ENCODE results near the gene IP6K3.

The IP6K3 gene

DNA sequence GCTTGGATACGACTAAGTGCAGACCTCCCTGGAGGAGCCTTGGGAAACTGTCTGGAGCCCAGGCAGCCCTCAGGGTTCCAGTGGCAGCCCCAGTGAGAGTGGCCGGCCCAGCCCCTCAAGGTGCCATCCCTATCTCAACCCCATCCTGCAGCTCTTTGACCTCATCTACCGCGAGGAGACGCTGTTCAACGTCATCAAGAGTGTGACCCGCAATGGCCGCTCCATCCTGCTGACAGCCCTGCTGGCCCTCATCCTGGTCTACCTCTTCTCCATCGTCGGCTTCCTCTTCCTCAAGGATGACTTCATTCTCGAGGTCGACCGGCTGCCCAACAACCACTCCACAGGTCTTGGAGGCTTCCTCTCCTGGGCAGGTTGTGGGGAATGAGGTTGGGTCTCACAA is 55.9 kb downstream of the IP6K3 start:
- ATAC-seq (no peak), DNase-seq (no peak)
- peak overlapping the region; percentile 72 to 76 for H3K27ac Mint-ChIP-seq
- H3K27me3 Mint-ChIP-seq: no peaks in the 10 kb centered on the region
- peaks cover 50% of the 10 kb centered on the region for H3K4me1 Mint-ChIP-seq
- H3K4me3 Mint-ChIP-seq: no peak overlapping the region
- no peaks in the 10 kb centered on the region for H3K9me3 Mint-ChIP-seq

- ATAC-seq (no peak), DNase-seq (no peak)
- no peak overlapping the region for H3K27ac Mint-ChIP-seq
- H3K4me1 Mint-ChIP-seq: peaks cover 42% of the 10 kb centered on the region
- no peaks in the 10 kb centered on the region for H3K9me3 Mint-ChIP-seq
- no peaks in the 10 kb centered on the region for H3K27me3 Mint-ChIP-seq
- no peak overlapping the region for H3K4me3 Mint-ChIP-seq
These were observed 56.8 kb downstream of the IP6K3 start for GRCh38 chr6:33689879-33690278.

DNA sequence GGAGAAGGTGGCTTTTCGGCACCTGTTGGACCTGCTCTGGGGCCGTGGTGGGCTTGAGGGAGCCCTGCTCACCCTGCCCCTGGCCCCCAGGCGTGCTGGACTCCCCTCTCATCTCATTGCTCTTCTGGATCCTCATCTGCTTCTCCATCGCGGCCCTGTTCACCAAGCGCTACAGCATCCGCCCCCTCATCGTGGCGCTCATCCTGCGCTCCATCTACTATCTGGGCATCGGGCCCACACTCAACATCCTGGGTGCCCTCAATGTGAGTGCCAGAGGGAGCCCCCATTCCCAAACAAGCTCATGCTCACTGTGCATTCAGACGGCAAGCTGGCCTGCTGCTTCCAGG is 57.6 kb downstream of the IP6K3 start:
- Mint-ChIP-seq H3K27me3 (no peaks in the 10 kb centered on the region), H3K27ac (no peak overlapping the region), H3K4me3 (no peak overlapping the region), H3K4me1 (peaks cover 34% of the 10 kb centered on the region), H3K9me3 (no peaks in the 10 kb centered on the region)
- no peak for ATAC-seq
- no peak for DNase-seq

- ATAC-seq: no peak
- Mint-ChIP-seq H3K4me1 (peaks cover 32% of the 10 kb centered on the region), H3K9me3 (no peaks in the 10 kb centered on the region), H3K27ac (peak overlapping the region in 1 of 2 donors; percentile 43), H3K4me3 (no peak overlapping the region), H3K27me3 (no peaks in the 10 kb centered on the region)
- no peak for DNase-seq
These were observed 58.1 kb downstream of the IP6K3 start for GRCh38 chr6:33688451-33689147.

DNA sequence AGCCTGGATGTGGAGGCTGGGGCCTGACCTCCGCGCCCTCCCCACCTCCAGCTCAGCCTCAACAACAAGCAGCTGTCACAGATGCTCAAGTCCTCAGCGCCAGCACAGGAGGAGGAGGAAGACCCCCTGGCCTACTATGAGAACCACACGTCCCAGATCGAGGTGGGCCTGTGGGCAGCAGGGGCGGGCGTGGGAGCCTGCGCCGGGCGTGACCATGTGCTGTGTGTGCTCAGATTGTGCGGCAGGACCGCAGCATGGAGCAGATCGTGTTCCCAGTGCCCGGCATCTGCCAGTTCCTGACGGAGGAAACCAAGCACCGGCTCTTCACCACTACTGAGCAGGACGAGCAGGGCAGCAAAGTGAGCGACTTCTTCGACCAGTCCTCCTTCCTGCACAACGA is 58.7 kb downstream of the IP6K3 start:
- Mint-ChIP-seq H3K27me3 (no peaks in the 10 kb centered on the region), H3K4me3 (no peak overlapping the region), H3K4me1 (peaks cover 32% of the 10 kb centered on the region), H3K9me3 (no peaks in the 10 kb centered on the region), H3K27ac (no peak overlapping the region)
- ATAC-seq (no peak), DNase-seq (no peak)

- H3K4me3 Mint-ChIP-seq: no peak overlapping the region
- no peak for ATAC-seq
These were observed 59.4 kb downstream of the IP6K3 start for GRCh38 chr6:33686981-33687975.

DNA sequence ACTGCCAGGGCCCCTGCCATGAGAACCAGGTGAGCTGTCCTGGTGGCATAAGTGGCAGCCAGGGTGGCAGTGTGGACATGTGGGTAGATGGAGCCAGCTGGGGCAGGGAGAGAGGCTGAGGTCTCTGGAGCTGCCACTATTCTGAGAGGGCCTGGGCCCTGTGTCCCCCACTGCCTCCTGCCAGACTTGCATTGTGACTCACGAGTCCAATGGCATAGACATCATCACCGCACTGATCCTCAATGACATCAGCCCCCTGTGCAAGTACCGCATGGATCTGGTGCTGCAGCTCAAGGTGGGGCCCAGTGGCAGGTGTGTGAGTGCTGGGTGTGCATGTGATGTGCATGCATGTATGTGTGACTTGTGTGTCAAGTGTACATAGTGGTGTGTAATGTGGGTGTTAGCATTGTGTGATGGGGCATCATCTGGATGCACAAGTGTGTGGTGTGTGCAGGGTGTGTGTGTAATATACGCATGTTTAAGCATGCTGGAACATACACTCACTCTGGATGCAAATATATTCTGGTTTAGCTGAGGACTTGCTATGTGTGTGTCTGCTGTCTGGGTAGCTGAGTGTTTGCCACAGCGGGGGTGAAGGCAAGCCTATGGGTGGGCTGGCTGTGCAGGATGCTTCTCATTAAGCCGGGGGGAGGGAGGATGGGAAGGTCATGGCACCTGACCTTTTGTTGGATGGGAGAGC is 60.3 kb downstream of the IP6K3 start:
- no peak overlapping the region for H3K4me3 Mint-ChIP-seq
- H3K27me3 Mint-ChIP-seq: no peaks in the 10 kb centered on the region
- peaks cover 25% of the 10 kb centered on the region for H3K4me1 Mint-ChIP-seq
- H3K27ac Mint-ChIP-seq: peak overlapping the region; percentile 43 to 46
- H3K9me3 Mint-ChIP-seq: no peaks in the 10 kb centered on the region
- DNase-seq (no peak), ATAC-seq (no peak)

More at GRCh38 chr6:33686981-33687975, 59.4 kb downstream of the IP6K3 start:
- H3K9me3 Mint-ChIP-seq: no peaks in the 10 kb centered on the region
- no peaks in the 10 kb centered on the region for H3K27me3 Mint-ChIP-seq
- peaks cover 32% of the 10 kb centered on the region for H3K4me1 Mint-ChIP-seq
- no peak overlapping the region for H3K27ac Mint-ChIP-seq
- no peak for DNase-seq

DNA sequence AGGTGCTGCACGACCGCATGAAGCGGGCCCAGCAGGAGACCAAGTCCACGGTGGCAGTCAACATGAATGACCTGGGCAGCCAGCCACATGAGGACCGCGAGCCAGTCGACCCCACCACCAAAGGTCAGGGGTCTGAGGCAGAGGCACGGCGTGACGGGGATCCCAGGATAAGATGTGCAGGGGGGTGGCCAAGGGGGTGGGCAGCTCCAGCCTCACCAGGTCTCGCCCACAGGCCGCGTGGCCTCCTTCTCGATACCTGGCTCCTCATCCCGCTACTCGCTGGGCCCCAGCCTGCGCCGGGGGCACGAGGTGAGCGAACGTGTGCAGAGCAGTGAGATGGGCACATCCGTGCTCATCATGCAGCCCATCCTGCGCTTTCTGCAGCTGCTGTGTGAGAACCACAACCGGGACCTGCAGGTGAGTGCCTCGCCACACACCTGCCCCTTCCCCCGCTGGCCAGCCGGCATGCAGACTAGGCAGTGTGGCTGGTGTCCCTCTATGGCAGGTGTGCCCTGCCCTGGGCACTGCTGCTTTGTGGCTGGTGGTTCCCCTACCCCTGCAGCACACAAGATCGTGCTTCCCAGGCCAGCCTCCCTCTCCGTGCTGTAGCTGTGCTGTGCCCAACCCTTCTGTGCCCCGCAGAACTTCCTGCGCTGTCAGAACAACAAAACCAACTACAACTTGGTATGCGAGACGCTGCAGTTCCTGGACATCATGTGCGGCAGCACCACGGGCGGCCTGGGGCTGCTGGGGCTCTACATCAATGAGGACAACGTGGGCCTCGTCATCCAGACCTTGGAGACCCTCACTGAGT is 61.1 kb downstream of the IP6K3 start:
- DNase-seq (no peak), ATAC-seq (no peak)
- no peaks in the 10 kb centered on the region for H3K27me3 Mint-ChIP-seq
- H3K4me3 Mint-ChIP-seq: no peak overlapping the region
- H3K9me3 Mint-ChIP-seq: no peaks in the 10 kb centered on the region
- peaks cover 18% of the 10 kb centered on the region for H3K4me1 Mint-ChIP-seq
- H3K27ac Mint-ChIP-seq: no peak overlapping the region

DNA sequence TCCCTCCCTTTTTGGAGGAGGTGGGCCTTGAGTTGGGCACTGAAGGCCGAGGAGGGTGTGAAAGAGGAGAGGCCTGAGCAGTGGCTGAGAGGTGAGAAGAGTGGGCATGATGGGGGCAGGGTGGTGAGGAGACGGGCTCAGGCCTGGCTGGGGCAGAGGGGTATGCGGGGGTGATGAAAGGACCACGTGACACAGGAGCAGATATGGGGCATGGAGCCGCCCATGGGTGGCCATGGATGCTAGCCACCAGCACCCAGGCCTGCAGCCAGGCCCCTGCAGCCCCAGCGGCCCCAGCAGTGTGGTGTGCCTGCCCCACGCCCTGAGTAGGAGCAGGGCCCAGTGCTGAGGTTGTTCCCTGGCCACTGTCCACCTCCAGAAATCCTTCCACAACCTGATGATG is 61.7 kb downstream of the IP6K3 start:
- H3K4me3 Mint-ChIP-seq: no peak overlapping the region
- H3K27me3 Mint-ChIP-seq: no peaks in the 10 kb centered on the region
- peaks cover 18% of the 10 kb centered on the region for H3K4me1 Mint-ChIP-seq
- ATAC-seq (no peak), DNase-seq (no peak)
- H3K9me3 Mint-ChIP-seq: no peaks in the 10 kb centered on the region
- no peak overlapping the region for H3K27ac Mint-ChIP-seq

DNA sequence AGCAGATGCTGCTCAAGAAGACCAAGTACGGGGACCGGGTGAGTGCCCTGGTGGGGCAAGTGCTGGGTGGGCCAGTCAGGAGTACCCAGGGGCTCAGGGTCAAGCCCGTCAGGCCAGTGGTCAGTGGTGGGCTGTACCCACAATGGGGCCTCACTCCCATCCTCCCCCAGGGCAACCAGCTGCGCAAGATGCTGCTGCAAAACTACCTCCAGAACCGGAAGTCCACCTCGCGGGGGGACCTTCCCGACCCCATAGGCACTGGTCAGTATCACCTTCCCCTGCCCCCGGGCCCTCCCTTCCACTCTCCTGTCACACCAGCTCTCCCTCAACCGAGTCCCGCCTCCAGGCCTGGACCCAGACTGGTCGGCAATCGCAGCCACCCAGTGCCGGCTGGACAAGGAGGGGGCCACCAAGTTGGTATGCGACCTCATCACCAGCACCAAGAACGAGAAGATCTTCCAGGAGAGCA is 62.2 kb downstream of the IP6K3 start:
- Mint-ChIP-seq H3K27me3 (no peaks in the 10 kb centered on the region), H3K4me3 (no peak overlapping the region), H3K9me3 (no peaks in the 10 kb centered on the region), H3K27ac (peak overlapping the region in 1 of 2 donors; percentile 96), H3K4me1 (peaks cover 18% of the 10 kb centered on the region)
- no peak for DNase-seq
- no peak for ATAC-seq

DNA sequence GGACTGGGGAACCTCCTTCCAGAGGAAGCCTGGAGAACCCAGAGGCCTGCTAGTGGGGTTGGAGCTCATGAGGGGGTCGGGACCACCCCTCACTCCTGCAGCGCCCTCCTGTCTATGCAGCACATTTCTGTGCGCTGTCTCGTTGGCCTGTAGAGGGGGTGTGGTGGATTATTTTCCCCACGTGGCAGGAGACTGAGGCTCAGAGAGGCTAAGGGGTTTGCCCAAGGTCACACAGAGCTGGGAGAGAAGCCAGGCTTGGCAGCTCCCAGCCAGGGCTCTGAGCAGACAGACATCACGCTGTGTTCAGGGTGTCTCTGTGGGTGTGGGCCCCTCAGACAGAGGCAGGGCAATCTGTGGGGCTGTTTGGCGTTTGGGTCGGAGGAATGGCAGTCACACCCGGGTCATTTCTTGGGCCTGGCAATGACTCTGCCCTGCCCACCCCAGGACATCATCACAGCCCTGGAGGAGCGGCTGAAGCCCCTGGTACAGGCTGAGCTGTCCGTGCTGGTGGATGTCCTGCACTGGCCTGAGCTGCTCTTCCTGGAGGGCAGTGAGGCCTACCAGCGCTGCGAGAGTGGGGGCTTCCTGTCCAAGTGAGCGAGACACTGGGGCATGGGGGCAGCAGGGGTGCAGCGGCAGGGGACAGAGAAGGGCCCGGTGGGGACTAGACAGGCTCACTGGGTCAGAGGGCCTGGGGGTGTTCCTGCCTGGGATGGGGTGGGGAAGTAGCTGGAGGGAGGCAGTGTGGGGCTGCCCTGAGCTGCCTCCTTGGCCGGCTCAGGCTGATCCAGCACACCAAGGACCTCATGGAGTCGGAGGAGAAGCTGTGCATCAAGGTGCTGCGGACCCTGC is 62.9 kb downstream of the IP6K3 start:
- ATAC-seq (peak; percentile 11), DNase-seq (no peak)
- Mint-ChIP-seq H3K27me3 (no peaks in the 10 kb centered on the region), H3K4me1 (peaks cover 18% of the 10 kb centered on the region), H3K27ac (peak overlapping the region; percentile 87 to 96), H3K9me3 (no peaks in the 10 kb centered on the region), H3K4me3 (no peak overlapping the region)

DNA sequence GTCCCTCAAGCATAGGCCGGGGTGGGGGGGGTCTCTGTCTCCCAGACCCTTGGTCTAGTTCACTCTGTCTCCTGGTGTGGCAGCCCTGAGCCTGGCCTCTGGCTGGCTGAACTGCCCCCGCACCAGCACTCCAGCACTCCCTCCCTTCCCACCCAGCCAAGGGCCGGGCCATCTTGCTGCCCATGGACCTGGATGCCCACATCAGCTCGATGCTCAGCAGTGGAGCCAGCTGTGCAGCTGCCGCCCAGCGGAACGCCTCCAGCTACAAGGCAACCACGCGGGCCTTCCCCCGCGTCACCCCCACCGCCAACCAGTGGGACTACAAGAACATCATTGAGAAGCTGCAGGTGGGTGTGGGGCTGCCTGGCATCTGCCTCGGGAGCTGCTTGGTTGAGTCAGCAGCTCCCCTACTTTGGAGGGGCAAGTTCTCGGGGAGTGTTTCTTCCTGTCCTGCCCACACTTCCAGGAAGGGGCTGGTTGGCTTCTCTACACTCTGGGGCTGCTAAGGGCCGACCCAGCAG is 63.6 kb downstream of the IP6K3 start:
- ATAC-seq (peak; percentile 55), DNase-seq (peak in 1 of 2 donors; percentile 31)
- H3K27ac Mint-ChIP-seq: peak overlapping the region; percentile 87 to 96
- H3K4me1 Mint-ChIP-seq: peaks cover 18% of the 10 kb centered on the region
- no peaks in the 10 kb centered on the region for H3K27me3 Mint-ChIP-seq
- no peaks in the 10 kb centered on the region for H3K9me3 Mint-ChIP-seq
- no peak overlapping the region for H3K4me3 Mint-ChIP-seq

GRCh38 chr6:33682341-33682740 is 64.4 kb downstream of the IP6K3 start:
- H3K4me1 Mint-ChIP-seq: peaks cover 18% of the 10 kb centered on the region
- no peak overlapping the region for H3K4me3 Mint-ChIP-seq
- no peak for DNase-seq
- H3K27me3 Mint-ChIP-seq: no peaks in the 10 kb centered on the region
- no peaks in the 10 kb centered on the region for H3K9me3 Mint-ChIP-seq
- H3K27ac Mint-ChIP-seq: no peak overlapping the region
- ATAC-seq: no peak

DNA sequence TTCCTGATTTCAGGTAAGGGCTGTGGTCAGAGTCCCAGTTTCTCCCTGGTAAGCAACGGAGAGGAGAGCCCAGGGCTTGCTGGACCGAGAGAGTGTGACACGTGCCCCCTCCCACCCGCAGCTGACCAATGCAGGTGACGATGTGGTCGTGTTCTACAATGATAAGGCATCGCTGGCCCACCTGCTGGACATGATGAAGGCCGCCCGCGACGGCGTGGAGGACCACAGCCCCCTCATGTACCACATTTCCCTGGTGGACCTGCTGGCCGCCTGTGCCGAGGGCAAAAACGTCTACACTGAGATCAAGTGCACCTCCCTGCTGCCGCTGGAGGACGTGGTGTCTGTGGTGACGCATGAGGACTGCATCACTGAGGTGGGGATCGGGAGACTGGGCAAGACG is 66.9 kb downstream of the IP6K3 start:
- ATAC-seq (no peak), DNase-seq (no peak)
- peak overlapping the region in 1 of 2 donors; percentile 60 for H3K27ac Mint-ChIP-seq
- H3K4me3 Mint-ChIP-seq: no peak overlapping the region
- H3K4me1 Mint-ChIP-seq: peaks cover 18% of the 10 kb centered on the region
- no peaks in the 10 kb centered on the region for H3K9me3 Mint-ChIP-seq
- no peaks in the 10 kb centered on the region for H3K27me3 Mint-ChIP-seq

Data from stimulated activated naive CD8-positive, alpha-beta T cell treated with anti-CD3 and anti-CD28 coated beads, Interleukin-15, amount 100 ng/mL, for 72 hours (primary cell).